IMR-90 (cell line): Measurements from ENCODE around the gene VPS13A. TPM values are rescaled to one million over a fixed set of nuclear protein-coding genes. Genes with fewer than 3 reads are reported as not detected.

ENCODE experiments used
- ATAC-seq: fragments of 200-7000 bp; cut with Tn5 transposase; 2 replicates; pipeline ENCODE4 v1.9.1; 2020; ENCODE audit warnings: low read depth, mild to moderate bottlenecking, moderate library complexity
- BruUV-seq: library from RNA; stranded (reverse); fragments of 400-500 nt; replicated peaks from 2 replicates; lab custom pipeline; 2021; lab: Mats Ljungman, UMichigan
- CTCF ChIA-PET: fragments of 300-600 bp; formaldehyde crosslinking; extraction: SDS; loops from one replicate; lab custom pipeline; 2021; ENCODE audit warnings: antibody characterized with exemption; lab: Yijun Ruan, JAX
- POLR2A ChIA-PET: fragments of 300-600 bp; sonication (Branson Sonifier 250); formaldehyde crosslinking; loops from one replicate; lab custom pipeline; 2022; ENCODE audit warnings: antibody characterized with exemption; ENCODE audit not compliant: unreplicated experiment; lab: Charles Lee
- DNase-seq: peaks from one replicate; pipeline ENCODE4 v3.0.0; 2013
- H2AFZ ChIP-seq: replicated peaks from 2 replicates; pipeline ENCODE3; 2013; ENCODE audit warnings: low read length, mild to moderate bottlenecking; ENCODE audit not compliant: poor library complexity
- H2AK5ac ChIP-seq: 2 replicates; pipeline ENCODE4 v1.6.1; 2013; ENCODE audit warnings: low read depth, low read length, inconsistent platforms
- H2AK9ac ChIP-seq: replicated peaks from 2 replicates; pipeline ENCODE3; 2013; ENCODE audit warnings: mild to moderate bottlenecking, low read depth, low read length, moderate library complexity; ENCODE audit not compliant: poor library complexity
- H2BK120ac ChIP-seq: 2 replicates; pipeline ENCODE4 v1.6.1; 2013; ENCODE audit warnings: low read depth, low read length, inconsistent platforms
- H2BK15ac ChIP-seq: 3 replicates; pipeline ENCODE4 v1.6.1; 2013; ENCODE audit warnings: low read depth, low read length, inconsistent platforms
- H2BK20ac ChIP-seq: 2 replicates; pipeline ENCODE4 v1.6.1; 2013; ENCODE audit warnings: low read depth, mild to moderate bottlenecking, inconsistent platforms, low read length, moderate library complexity
- H2BK5ac ChIP-seq: 2 replicates; pipeline ENCODE4 v1.6.1; 2013; ENCODE audit warnings: mild to moderate bottlenecking, low read depth, low read length, inconsistent platforms; ENCODE audit not compliant: poor library complexity, severe bottlenecking
- H3K14ac ChIP-seq: replicated peaks from 2 replicates; pipeline ENCODE4 v1.6.1; 2013; ENCODE audit warnings: low read depth, low read length, inconsistent platforms
- H3K18ac ChIP-seq: 2 replicates; pipeline ENCODE4 v1.6.1; 2013; ENCODE audit warnings: low read depth, low read length, control low read depth
- H3K23ac ChIP-seq: 2 replicates; pipeline ENCODE4 v1.6.1; 2013; ENCODE audit warnings: low read depth, low read length, inconsistent platforms
- H3K27ac ChIP-seq: 2 replicates; pipeline ENCODE4 v1.5.1; 2013; ENCODE audit warnings: mild to moderate bottlenecking, control low read depth, low read length; ENCODE audit not compliant: insufficient read depth
- H3K27me3 ChIP-seq: 2 replicates; pipeline ENCODE4 v1.6.1; 2013; ENCODE audit warnings: low read length; ENCODE audit not compliant: control insufficient read depth, insufficient read depth
- H3K36me3 ChIP-seq: 2 replicates; pipeline ENCODE4 v1.6.1; 2013; ENCODE audit warnings: low read length, mixed read lengths; ENCODE audit not compliant: control insufficient read depth, insufficient read depth
- H3K4ac ChIP-seq: 2 replicates; pipeline ENCODE4 v1.6.1; 2013; ENCODE audit warnings: low read depth, low read length, inconsistent platforms
- H3K4me1 ChIP-seq: 2 replicates; pipeline ENCODE4 v1.6.1; 2013; ENCODE audit warnings: low read length, mixed read lengths; ENCODE audit not compliant: control insufficient read depth, insufficient read depth
- H3K4me2 ChIP-seq: 2 replicates; pipeline ENCODE4 v1.6.1; 2013; ENCODE audit warnings: low read depth, mild to moderate bottlenecking, control low read depth, low read length, moderate library complexity
- H3K4me3 ChIP-seq: 2 replicates; pipeline ENCODE4 v1.5.1; 2013; ENCODE audit warnings: low read depth, mild to moderate bottlenecking, control low read depth, low read length, moderate library complexity; ENCODE audit not compliant: insufficient read depth
- H3K56ac ChIP-seq: 2 replicates; pipeline ENCODE4 v1.6.1; 2013; ENCODE audit warnings: low read length, inconsistent platforms; ENCODE audit not compliant: insufficient read depth; ENCODE audit errors: extremely low read depth
- H3K79me1 ChIP-seq, 2 experiments: 2 replicates each; pipeline ENCODE4 v1.6.1; 2013; ENCODE audit warnings: low read length in 2 of 2, inconsistent platforms in 1 of 2, low read depth in 1 of 2
- H3K9ac ChIP-seq: 2 replicates; pipeline ENCODE4 v1.6.1; 2013; ENCODE audit warnings: low read depth, low read length, control low read depth
- H3K9me1 ChIP-seq: 2 replicates; pipeline ENCODE4 v1.6.1; 2013; ENCODE audit warnings: low read length, inconsistent platforms; ENCODE audit not compliant: insufficient read depth
- H3K9me3 ChIP-seq: 2 replicates; pipeline ENCODE4 v1.6.1; 2013; ENCODE audit warnings: low read length; ENCODE audit not compliant: control insufficient read depth, insufficient read depth
- H4K20me1 ChIP-seq: 2 replicates; pipeline ENCODE4 v1.6.1; 2013; ENCODE audit warnings: low read length, inconsistent platforms; ENCODE audit not compliant: insufficient read depth
- H4K5ac ChIP-seq: 2 replicates; pipeline ENCODE4 v1.6.1; 2013; ENCODE audit warnings: mild to moderate bottlenecking, low read depth, low read length, control low read depth
- H4K8ac ChIP-seq, 2 experiments: 2 replicates each; pipeline ENCODE4 v1.6.1; 2013; ENCODE audit warnings: low read depth in 2 of 2, low read length in 2 of 2, control low read depth in 1 of 2, inconsistent platforms in 1 of 2
- H4K91ac ChIP-seq: 2 replicates; pipeline ENCODE4 v1.6.1; 2013; ENCODE audit warnings: low read depth, low read length, inconsistent platforms; ENCODE audit not compliant: insufficient read depth
- CEBPB ChIP-seq: IDR thresholded peaks from 2 replicates; pipeline ENCODE4 v1.6.1; 2012; ENCODE audit warnings: low read depth, low read length, improper control_type of control experiment
- CHD1 ChIP-seq: IDR thresholded peaks from 2 replicates; pipeline ENCODE4 v1.6.1; 2012; ENCODE audit warnings: low read depth, low read length, improper control_type of control experiment
- MAZ ChIP-seq: IDR thresholded peaks from 2 replicates; pipeline ENCODE4 v1.6.1; 2012; ENCODE audit warnings: low read depth, mild to moderate bottlenecking, low read length, improper control_type of control experiment, moderate library complexity, borderline replicate concordance
- MXI1 ChIP-seq: IDR thresholded peaks from 2 replicates; pipeline ENCODE4 v1.6.1; 2012; ENCODE audit warnings: low read depth, mild to moderate bottlenecking, low read length, moderate library complexity, borderline replicate concordance
- NFE2L2 ChIP-seq: fragments of 150-350 bp; IDR thresholded peaks from 2 replicates; pipeline ENCODE4 v1.6.1; 2016; ENCODE audit warnings: low read depth, mild to moderate bottlenecking, low read length
- RCOR1 ChIP-seq: IDR thresholded peaks from 2 replicates; pipeline ENCODE4 v1.6.1; 2012; ENCODE audit warnings: mild to moderate bottlenecking, low read length, improper control_type of control experiment; ENCODE audit not compliant: insufficient replicate concordance
- RFX5 ChIP-seq: IDR thresholded peaks from 2 replicates; pipeline ENCODE4 v1.8.0; 2012; ENCODE audit warnings: low read depth, mild to moderate bottlenecking, low read length, moderate library complexity
- SMC3 ChIP-seq: fragments of 150-350 bp; IDR thresholded peaks from 2 replicates; pipeline ENCODE4 v1.6.1; 2016; ENCODE audit warnings: low read depth, mild to moderate bottlenecking, antibody characterized with exemption, low read length, moderate library complexity
- WGBS, 2 experiments: methylation state at CpG; one replicate each; pipeline versions ENCODE4 v1.1.5 to v1.1.7; 2013; ENCODE audit warnings: missing lambda C conversion rate in 2 of 2; ENCODE audit not compliant: insufficient read length in 1 of 2; ENCODE audit errors: extremely low coverage in 2 of 2; 5-methylcytosine and 5-hydroxymethylcytosine counted together
- dilution Hi-C: fragments of 300-500 bp; cut with HindIII; formaldehyde crosslinking; loops from one replicate; pipeline ENCODE4 v1.14.3; 2018; ENCODE audit warnings: low sequenced_read_pairs; ENCODE audit not compliant: unreplicated experiment
- in situ Hi-C: fragments of 300-500 bp; cut with MboI; formaldehyde crosslinking; loops from 3 replicates; pipeline ENCODE4 v1.14.3; 2019; ENCODE audit warnings: low sequenced_read_pairs, inconsistent platforms, mixed read lengths
- intact Hi-C: fragments of 100-400 bp; cut with micrococcal nuclease; formaldehyde crosslinking; loops from 2 replicates; pipeline ENCODE4 v1.10.0; 2022
- polyA plus RNA-seq, 3 experiments: library from polyadenylated mRNA; depleted of rRNA; stranded (reverse); fragments of >200 nt; gene quantifications; 2 replicates each; pipeline ENCODE4 v1.2.3, GENCODE V29; 2012; ENCODE audit warnings: low replicate concordance in 1 of 3
- total RNA-seq: library from RNA; depleted of rRNA; stranded (reverse); fragments of >200 nt; gene quantifications from 2 replicates; pipeline ENCODE4 v1.2.3, GENCODE V29; 2012
- TF ChIP-seq, protein P1 (sequence below): fragments of 150-350 bp; IDR thresholded peaks from 2 replicates; pipeline ENCODE4 v1.6.1; 2016; ENCODE audit warnings: low read depth, mild to moderate bottlenecking, low read length, moderate library complexity, borderline replicate concordance
- TF ChIP-seq, protein P2 (sequence below): conservative IDR thresholded peaks from 2 replicates; pipeline ENCODE4 v1.5.1; 2012; ENCODE audit warnings: mild to moderate bottlenecking, low read depth, low read length, improper control_type of control experiment

VPS13A gene
- total and polyA plus RNA-seq, 2 of the 4 experiments (the other 2 are of a cell fraction) = 10.4 to 26.5 TPM

DNA sequence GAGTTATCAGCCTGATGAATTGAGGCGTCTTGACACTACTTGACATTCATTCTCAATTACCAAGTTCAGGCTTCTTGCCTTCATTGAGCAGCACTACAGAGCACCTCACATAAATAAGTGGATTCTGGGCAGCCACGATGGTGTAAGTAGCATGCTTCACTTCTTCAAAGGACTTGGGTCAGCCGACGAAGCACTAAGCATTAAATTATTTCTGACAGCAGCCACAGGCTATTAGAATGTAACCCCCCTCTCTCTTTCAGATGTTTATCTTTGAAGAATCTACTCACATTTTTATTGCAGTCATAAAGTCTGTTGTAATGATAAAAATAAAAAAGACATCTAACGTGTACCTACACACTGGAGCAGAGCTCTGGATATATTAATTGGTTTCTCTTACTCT is 45.9 kb upstream of the VPS13A start:
- dilution Hi-C loops = no loop called here
- H3K4me2 ChIP-seq = no peak overlapping the region
- ATAC-seq = no peak
- H3K4ac ChIP-seq = no peak overlapping the region
- intact Hi-C loops = loop anchor here (5.0 kb wide), 1 partner anchor 1031 kb away; no protein-coding TSS in a partner anchor
- H3K79me1 ChIP-seq = no peaks in the 10 kb centered on the region
- H4K91ac ChIP-seq = no peak overlapping the region
- H4K5ac ChIP-seq = no peak overlapping the region
- no peaks in the 10 kb centered on the region for H3K9me3 ChIP-seq
- no peak overlapping the region for H2BK20ac ChIP-seq
- BruUV-seq = no TSS peak
- no peak overlapping the region for H3K27ac ChIP-seq
- no peaks in the 10 kb centered on the region for H4K20me1 ChIP-seq
- no peak overlapping the region for H3K9ac ChIP-seq
- no peak overlapping the region for H3K23ac ChIP-seq
- H3K14ac ChIP-seq = no peak overlapping the region
- no peak overlapping the region for H3K4me3 ChIP-seq
- no peaks in the 10 kb centered on the region for H3K9me1 ChIP-seq
- H2BK5ac ChIP-seq = no peak overlapping the region
- DNase-seq = no peak
- H3K56ac ChIP-seq = no peak overlapping the region
- H3K36me3 ChIP-seq = no peaks in the 10 kb centered on the region
- H2AK9ac ChIP-seq = no peak overlapping the region
- H2AK5ac ChIP-seq = no peak overlapping the region
- in situ Hi-C loops = no loop called here
- no peak overlapping the region for H2BK15ac ChIP-seq
- no CpG with 5 or more reads among the region's 5 CpGs for WGBS, 2 experiments
- no peak overlapping the region for H2AFZ ChIP-seq
- H3K18ac ChIP-seq = no peak overlapping the region
- H3K27me3 ChIP-seq = no peaks in the 10 kb centered on the region; the same call in 1 of the 2 replicates
- no peak overlapping the region for H2BK120ac ChIP-seq
- H3K4me1 ChIP-seq = no peaks in the 10 kb centered on the region
- ChIA-PET CTCF (no interaction called here), POLR2A (no interaction called here)
- no peak overlapping the region for H4K8ac ChIP-seq
- TF ChIP-seq RFX5 (no peak), SMC3 (no peak), NFE2L2 (no peak), MXI1 (no peak), CHD1 (no peak), CEBPB (no peak), RCOR1 (no peak), MAZ (no peak)
- TF ChIP-seq, protein P1, sequence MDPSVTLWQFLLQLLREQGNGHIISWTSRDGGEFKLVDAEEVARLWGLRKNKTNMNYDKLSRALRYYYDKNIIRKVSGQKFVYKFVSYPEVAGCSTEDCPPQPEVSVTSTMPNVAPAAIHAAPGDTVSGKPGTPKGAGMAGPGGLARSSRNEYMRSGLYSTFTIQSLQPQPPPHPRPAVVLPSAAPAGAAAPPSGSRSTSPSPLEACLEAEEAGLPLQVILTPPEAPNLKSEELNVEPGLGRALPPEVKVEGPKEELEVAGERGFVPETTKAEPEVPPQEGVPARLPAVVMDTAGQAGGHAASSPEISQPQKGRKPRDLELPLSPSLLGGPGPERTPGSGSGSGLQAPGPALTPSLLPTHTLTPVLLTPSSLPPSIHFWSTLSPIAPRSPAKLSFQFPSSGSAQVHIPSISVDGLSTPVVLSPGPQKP = no peak
- TF ChIP-seq, protein P2, sequence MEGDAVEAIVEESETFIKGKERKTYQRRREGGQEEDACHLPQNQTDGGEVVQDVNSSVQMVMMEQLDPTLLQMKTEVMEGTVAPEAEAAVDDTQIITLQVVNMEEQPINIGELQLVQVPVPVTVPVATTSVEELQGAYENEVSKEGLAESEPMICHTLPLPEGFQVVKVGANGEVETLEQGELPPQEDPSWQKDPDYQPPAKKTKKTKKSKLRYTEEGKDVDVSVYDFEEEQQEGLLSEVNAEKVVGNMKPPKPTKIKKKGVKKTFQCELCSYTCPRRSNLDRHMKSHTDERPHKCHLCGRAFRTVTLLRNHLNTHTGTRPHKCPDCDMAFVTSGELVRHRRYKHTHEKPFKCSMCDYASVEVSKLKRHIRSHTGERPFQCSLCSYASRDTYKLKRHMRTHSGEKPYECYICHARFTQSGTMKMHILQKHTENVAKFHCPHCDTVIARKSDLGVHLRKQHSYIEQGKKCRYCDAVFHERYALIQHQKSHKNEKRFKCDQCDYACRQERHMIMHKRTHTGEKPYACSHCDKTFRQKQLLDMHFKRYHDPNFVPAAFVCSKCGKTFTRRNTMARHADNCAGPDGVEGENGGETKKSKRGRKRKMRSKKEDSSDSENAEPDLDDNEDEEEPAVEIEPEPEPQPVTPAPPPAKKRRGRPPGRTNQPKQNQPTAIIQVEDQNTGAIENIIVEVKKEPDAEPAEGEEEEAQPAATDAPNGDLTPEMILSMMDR = no peak
